IMR-90 (cell line): ENCODE results near the gene ASXL3. TPM values are rescaled to one million over a fixed set of nuclear protein-coding genes. Genes with fewer than 3 reads are reported as not detected.

Source experiments
- ATAC-seq: fragments of 200-7000 bp; cut with Tn5 transposase; 2 replicates; pipeline ENCODE4 v1.9.1; 2020; ENCODE audit warnings: low read depth, mild to moderate bottlenecking, moderate library complexity
- BruUV-seq: library from RNA; stranded (reverse); fragments of 400-500 nt; replicated peaks from 2 replicates; lab custom pipeline; 2021; lab: Mats Ljungman, UMichigan
- CTCF ChIA-PET: fragments of 300-600 bp; formaldehyde crosslinking; extraction: SDS; loops from one replicate; lab custom pipeline; 2021; ENCODE audit warnings: antibody characterized with exemption; lab: Yijun Ruan, JAX
- POLR2A ChIA-PET: fragments of 300-600 bp; sonication (Branson Sonifier 250); formaldehyde crosslinking; loops from one replicate; lab custom pipeline; 2022; ENCODE audit warnings: antibody characterized with exemption; ENCODE audit not compliant: unreplicated experiment; lab: Charles Lee
- DNase-seq: peaks from one replicate; pipeline ENCODE4 v3.0.0; 2013
- H2AFZ ChIP-seq: replicated peaks from 2 replicates; pipeline ENCODE3; 2013; ENCODE audit warnings: low read length, mild to moderate bottlenecking; ENCODE audit not compliant: poor library complexity
- H2AK5ac ChIP-seq: 2 replicates; pipeline ENCODE4 v1.6.1; 2013; ENCODE audit warnings: low read depth, low read length, inconsistent platforms
- H2AK9ac ChIP-seq: replicated peaks from 2 replicates; pipeline ENCODE3; 2013; ENCODE audit warnings: mild to moderate bottlenecking, low read depth, low read length, moderate library complexity; ENCODE audit not compliant: poor library complexity
- H2BK120ac ChIP-seq: 2 replicates; pipeline ENCODE4 v1.6.1; 2013; ENCODE audit warnings: low read depth, low read length, inconsistent platforms
- H2BK15ac ChIP-seq: 3 replicates; pipeline ENCODE4 v1.6.1; 2013; ENCODE audit warnings: low read depth, low read length, inconsistent platforms
- H2BK20ac ChIP-seq: 2 replicates; pipeline ENCODE4 v1.6.1; 2013; ENCODE audit warnings: low read depth, mild to moderate bottlenecking, inconsistent platforms, low read length, moderate library complexity
- H2BK5ac ChIP-seq: 2 replicates; pipeline ENCODE4 v1.6.1; 2013; ENCODE audit warnings: mild to moderate bottlenecking, low read depth, low read length, inconsistent platforms; ENCODE audit not compliant: poor library complexity, severe bottlenecking
- H3K14ac ChIP-seq: replicated peaks from 2 replicates; pipeline ENCODE4 v1.6.1; 2013; ENCODE audit warnings: low read depth, low read length, inconsistent platforms
- H3K18ac ChIP-seq: 2 replicates; pipeline ENCODE4 v1.6.1; 2013; ENCODE audit warnings: low read depth, low read length, control low read depth
- H3K23ac ChIP-seq: 2 replicates; pipeline ENCODE4 v1.6.1; 2013; ENCODE audit warnings: low read depth, low read length, inconsistent platforms
- H3K27ac ChIP-seq: 2 replicates; pipeline ENCODE4 v1.5.1; 2013; ENCODE audit warnings: mild to moderate bottlenecking, control low read depth, low read length; ENCODE audit not compliant: insufficient read depth
- H3K27me3 ChIP-seq: 2 replicates; pipeline ENCODE4 v1.6.1; 2013; ENCODE audit warnings: low read length; ENCODE audit not compliant: control insufficient read depth, insufficient read depth
- H3K36me3 ChIP-seq: 2 replicates; pipeline ENCODE4 v1.6.1; 2013; ENCODE audit warnings: low read length, mixed read lengths; ENCODE audit not compliant: control insufficient read depth, insufficient read depth
- H3K4ac ChIP-seq: 2 replicates; pipeline ENCODE4 v1.6.1; 2013; ENCODE audit warnings: low read depth, low read length, inconsistent platforms
- H3K4me1 ChIP-seq: 2 replicates; pipeline ENCODE4 v1.6.1; 2013; ENCODE audit warnings: low read length, mixed read lengths; ENCODE audit not compliant: control insufficient read depth, insufficient read depth
- H3K4me2 ChIP-seq: 2 replicates; pipeline ENCODE4 v1.6.1; 2013; ENCODE audit warnings: low read depth, mild to moderate bottlenecking, control low read depth, low read length, moderate library complexity
- H3K4me3 ChIP-seq: 2 replicates; pipeline ENCODE4 v1.5.1; 2013; ENCODE audit warnings: low read depth, mild to moderate bottlenecking, control low read depth, low read length, moderate library complexity; ENCODE audit not compliant: insufficient read depth
- H3K56ac ChIP-seq: 2 replicates; pipeline ENCODE4 v1.6.1; 2013; ENCODE audit warnings: low read length, inconsistent platforms; ENCODE audit not compliant: insufficient read depth; ENCODE audit errors: extremely low read depth
- H3K79me1 ChIP-seq, 2 experiments: 2 replicates each; pipeline ENCODE4 v1.6.1; 2013; ENCODE audit warnings: low read length in 2 of 2, inconsistent platforms in 1 of 2, low read depth in 1 of 2
- H3K9ac ChIP-seq: 2 replicates; pipeline ENCODE4 v1.6.1; 2013; ENCODE audit warnings: low read depth, low read length, control low read depth
- H3K9me1 ChIP-seq: 2 replicates; pipeline ENCODE4 v1.6.1; 2013; ENCODE audit warnings: low read length, inconsistent platforms; ENCODE audit not compliant: insufficient read depth
- H3K9me3 ChIP-seq: 2 replicates; pipeline ENCODE4 v1.6.1; 2013; ENCODE audit warnings: low read length; ENCODE audit not compliant: control insufficient read depth, insufficient read depth
- H4K20me1 ChIP-seq: 2 replicates; pipeline ENCODE4 v1.6.1; 2013; ENCODE audit warnings: low read length, inconsistent platforms; ENCODE audit not compliant: insufficient read depth
- H4K5ac ChIP-seq: 2 replicates; pipeline ENCODE4 v1.6.1; 2013; ENCODE audit warnings: mild to moderate bottlenecking, low read depth, low read length, control low read depth
- H4K8ac ChIP-seq, 2 experiments: 2 replicates each; pipeline ENCODE4 v1.6.1; 2013; ENCODE audit warnings: low read depth in 2 of 2, low read length in 2 of 2, control low read depth in 1 of 2, inconsistent platforms in 1 of 2
- H4K91ac ChIP-seq: 2 replicates; pipeline ENCODE4 v1.6.1; 2013; ENCODE audit warnings: low read depth, low read length, inconsistent platforms; ENCODE audit not compliant: insufficient read depth
- CTCF ChIP-seq: conservative IDR thresholded peaks from 2 replicates; pipeline ENCODE4 v1.5.1; 2012; ENCODE audit warnings: mild to moderate bottlenecking, low read depth, low read length, improper control_type of control experiment
- RAD21 ChIP-seq: IDR thresholded peaks from 2 replicates; pipeline ENCODE4 v1.6.1; 2012; ENCODE audit warnings: low read length, improper control_type of control experiment
- RCOR1 ChIP-seq: IDR thresholded peaks from 2 replicates; pipeline ENCODE4 v1.6.1; 2012; ENCODE audit warnings: mild to moderate bottlenecking, low read length, improper control_type of control experiment; ENCODE audit not compliant: insufficient replicate concordance
- dilution Hi-C: fragments of 300-500 bp; cut with HindIII; formaldehyde crosslinking; loops from one replicate; pipeline ENCODE4 v1.14.3; 2018; ENCODE audit warnings: low sequenced_read_pairs; ENCODE audit not compliant: unreplicated experiment
- in situ Hi-C: fragments of 300-500 bp; cut with MboI; formaldehyde crosslinking; loops from 3 replicates; pipeline ENCODE4 v1.14.3; 2019; ENCODE audit warnings: low sequenced_read_pairs, inconsistent platforms, mixed read lengths
- intact Hi-C: fragments of 100-400 bp; cut with micrococcal nuclease; formaldehyde crosslinking; loops from 2 replicates; pipeline ENCODE4 v1.10.0; 2022
- polyA plus RNA-seq, 3 experiments: library from polyadenylated mRNA; depleted of rRNA; stranded (reverse); fragments of >200 nt; gene quantifications; 2 replicates each; pipeline ENCODE4 v1.2.3, GENCODE V29; 2012; ENCODE audit warnings: low replicate concordance in 1 of 3
- total RNA-seq: library from RNA; depleted of rRNA; stranded (reverse); fragments of >200 nt; gene quantifications from 2 replicates; pipeline ENCODE4 v1.2.3, GENCODE V29; 2012

Gene ASXL3
- total and polyA plus RNA-seq, 2 of the 4 experiments (the other 2 are of a cell fraction) = 0.03 to 0.54 TPM

- Histone ChIP-seq H2AK9ac (no peak overlapping the region), H3K27me3 (peaks cover 3% of the 10 kb centered on the region; the same call in 1 of the 2 replicates), H3K9ac (no peak overlapping the region), H3K56ac (no peak overlapping the region), H2BK15ac (no peak overlapping the region), H4K5ac (no peak overlapping the region), H3K36me3 (no peaks in the 10 kb centered on the region), H2BK20ac (no peak overlapping the region), H4K8ac (no peak overlapping the region), H3K27ac (no peak overlapping the region), H4K20me1 (no peaks in the 10 kb centered on the region), H3K79me1 (no peaks in the 10 kb centered on the region), H3K4ac (no peak overlapping the region), H3K4me3 (no peak overlapping the region), H2AK5ac (no peak overlapping the region), H2BK5ac (no peak overlapping the region), H3K4me2 (no peak overlapping the region), H3K4me1 (peaks cover 2% of the 10 kb centered on the region; the same call in 1 of the 2 replicates), H4K91ac (no peak overlapping the region), H2BK120ac (no peak overlapping the region), H2AFZ (no peak overlapping the region), H3K14ac (no peak overlapping the region), H3K9me1 (no peaks in the 10 kb centered on the region), H3K18ac (no peak overlapping the region), H3K23ac (no peak overlapping the region), H3K9me3 (no peaks in the 10 kb centered on the region)
- dilution Hi-C loops = no loop called here
- no TSS peak for BruUV-seq
- in situ Hi-C loops = loop anchor here (10.0 kb wide), 1 partner anchor 527 kb away; no protein-coding TSS in a partner anchor
- DNase-seq = peak; percentile 28
- TF ChIP-seq RAD21 (peak; percentile 44), CTCF (peak; percentile 49), RCOR1 (no peak)
- ATAC-seq = peak; percentile 75
- POLR2A ChIA-PET = no interaction called here
- intact Hi-C loops = loop anchor here (1.0 to 10.0 kb wide), 3 partner anchors 257 to 529 kb away; partner anchors contain the start of gene CCDC178
- CTCF ChIA-PET = interaction anchor here (0.8 to 1.2 kb wide), 3 partner anchors 11 to 529 kb away, joined by 3 to 5 read pairs (median 3); no protein-coding TSS in a partner anchor
These were observed 183.3 kb downstream of the ASXL3 start for GRCh38 chr18:33761363-33761762.
